ENCODE measurements around the gene ANKRD13A. TPM values are rescaled to one million over a fixed set of nuclear protein-coding genes. Genes with fewer than 3 reads are reported as not detected.

Gene ANKRD13A
- total and polyA plus RNA-seq, 2 of the 8 experiments (the other 6 are each of a cell fraction or from before 2014, with no cell fraction given) = 16.8 to 21.4 TPM

GRCh38 chr12:110048242-110049027, 49.2 kb downstream of the ANKRD13A start, which contains the start of gene C12orf76:
Gene C12orf76 (minus strand): TSS chr12:110048522. CDS start chr12:110048495, 27 bp downstream.
- H3K23me2 ChIP-seq (ENCODE audit: low read depth, low read length) = peaks cover 2% of the 10 kb centered on the region; the same call in 1 of the 2 replicates
- H3K23ac ChIP-seq (ENCODE audit: insufficient read length) = no peak within 1 kb of the TSS
- no peak within 1 kb of the TSS for H2BK120ac ChIP-seq (replicated peaks; ENCODE audit: low read depth, low read length)
- H3K4me2 ChIP-seq (ENCODE audit: insufficient read depth in 1 of 2, low read depth in 2 of 2, low read length in 2 of 2) = peak within 1 kb of the TSS; percentile 65 to 68
- H3K27me3 ChIP-seq (replicated peaks in 1 of 4; ENCODE audit: control insufficient read depth in 3 of 4, extremely low read depth in 1 of 4, insufficient read depth in 3 of 4, low read length in 3 of 4) = no peaks in the 10 kb centered on the region
- H4K8ac ChIP-seq (ENCODE audit: extremely low read depth, insufficient read depth, low read length) = no peak within 1 kb of the TSS
- 6 to 100% methylated on average over 1 to 47 of the region's 47 CpGs for WGBS, 2 experiments (ENCODE audit: extremely low coverage in 1 of 2, insufficient coverage in 1 of 2, insufficient read length in 1 of 2, insufficient replicate concordance in 2 of 2, low coverage in 1 of 2, low lambda C conversion rate in 2 of 2, missing lambda C conversion rate in 1 of 2)
- no peak within 1 kb of the TSS for H4K91ac ChIP-seq (replicated peaks; ENCODE audit: insufficient read length, low read length)
- no peak within 1 kb of the TSS for H3K4ac ChIP-seq (replicated peaks; ENCODE audit: insufficient read length, low read depth, low read length)
- no peak within 1 kb of the TSS for H3K27ac ChIP-seq (ENCODE audit: low read depth, low read length)
- H3K4me1 ChIP-seq (replicated peaks in 1 of 4; ENCODE audit: control insufficient read depth in 3 of 4, insufficient read depth in 4 of 4, low read length in 3 of 4) = no peaks in the 10 kb centered on the region; a peak in 2 of 7 replicates
- H3K79me2 ChIP-seq (ENCODE audit: control insufficient read depth in 1 of 2, insufficient read depth in 2 of 2, low read length in 2 of 2) = peaks cover 0 to 12% of the 10 kb centered on the region in 2 experiments; a peak in 2 of 4 replicates
- peak within 1 kb of the TSS; percentile 76 to 94 (median 79) for H3K4me3 ChIP-seq (ENCODE audit: extremely low read depth in 1 of 4, insufficient read depth in 2 of 4, low read depth in 3 of 4, low read length in 4 of 4)
- ChIA-PET POLR2A (ENCODE audit: partially characterized antibody) (no interaction called here), CTCF (ENCODE audit: partially characterized antibody) (interaction anchor here (0.7 to 1.0 kb wide), 2 partner anchors 38 to 117 kb away, joined by 3 read pairs; no protein-coding TSS in a partner anchor)
- no peak within 1 kb of the TSS for H2BK12ac ChIP-seq (ENCODE audit: low read depth, low read length)
- peak; percentile 86 for FAIRE-seq
- H2AFZ ChIP-seq (ENCODE audit: low read length) = peak within 1 kb of the TSS; percentile 71
- peaks cover 3% of the 10 kb centered on the region; the same call in 1 of the 2 replicates for H3K79me1 ChIP-seq (ENCODE audit: low read depth, low read length)
- DNase-seq (ENCODE audit: low read depth in 1 of 2, low spot score in 2 of 2) = peak; percentile 81 to 85
- H3K18ac ChIP-seq (ENCODE audit: extremely low read depth, low read length) = 0 out of 2 replicates have a peak within 1 kb of the TSS, but pooled peaks have one; percentile 56
- H3K9me3 ChIP-seq (ENCODE audit: insufficient read depth in 2 of 2, low read depth in 1 of 2, low read length in 1 of 2) = no peaks in the 10 kb centered on the region
- H2BK15ac ChIP-seq (ENCODE audit: low read length) = no peak within 1 kb of the TSS
- no peak within 1 kb of the TSS for H3K14ac ChIP-seq (ENCODE audit: insufficient read length)
- peak within 1 kb of the TSS; percentile 81; the same call in 1 of the 2 replicates for H2BK5ac ChIP-seq (ENCODE audit: low read depth, low read length)
- no peaks in the 10 kb centered on the region for H4K20me1 ChIP-seq (replicated peaks in 1 of 2; ENCODE audit: control insufficient read depth in 1 of 2, insufficient read depth in 2 of 2, low read length in 2 of 2)
- no peaks in the 10 kb centered on the region for H3K36me3 ChIP-seq (ENCODE audit: control insufficient read depth in 2 of 4, insufficient read depth in 4 of 4, low read length in 3 of 4)
- H4K5ac ChIP-seq (ENCODE audit: insufficient read length, low read depth, low read length) = peak within 1 kb of the TSS; percentile 23
- peak within 1 kb of the TSS; percentile 28 to 70 (median 58); a peak in 6 of 7 replicates for H3K9ac ChIP-seq (replicated peaks in 1 of 4; ENCODE audit: extremely low read depth in 1 of 4, low read depth in 3 of 4, low read length in 3 of 4)
- H2BK20ac ChIP-seq (ENCODE audit: low read length) = no peak within 1 kb of the TSS
- peak within 1 kb of the TSS; percentile 26 for H3K56ac ChIP-seq (replicated peaks; ENCODE audit: insufficient read length, low read depth, low read length)
- H2AK5ac ChIP-seq (ENCODE audit: low read depth, low read length) = no peak within 1 kb of the TSS
- TF ChIP-seq CHD2 (IDR thresholded peaks at IDR 0.05; ENCODE audit: low read length) (peak; percentile 18; the same call in 1 of the 2 replicates), KDM4A (IDR thresholded peaks at IDR 0.05; ENCODE audit: low read depth, low read length, severe bottlenecking) (peak; percentile 70), EP300 (IDR thresholded peaks at IDR 0.05; ENCODE audit: borderline replicate concordance in 1 of 2, low read depth in 2 of 2, low read length in 2 of 2) (peak in 1 of 2 experiments; percentile 54; a peak in 1 of 3 replicates), SIN3A (conservative IDR thresholded peaks at IDR 0.05 in 1 of 2, IDR thresholded peaks at IDR 0.05 in 1 of 2; ENCODE audit: low read depth in 1 of 2, low read length in 2 of 2) (peak; percentile 98 to 99), SP2 (IDR thresholded peaks at IDR 0.05; ENCODE audit: low read length) (no peak), CEBPB (IDR thresholded peaks at IDR 0.05; ENCODE audit: low read depth, low read length) (no peak), POLR2AphosphoS5 (IDR thresholded peaks at IDR 0.05; ENCODE audit: low read depth, low read length) (peak; percentile 62; the same call in 1 of the 2 replicates), SRF (IDR thresholded peaks at IDR 0.05; ENCODE audit: low read depth, low read length) (no peak; the same call in 1 of the 2 replicates), SP1 (IDR thresholded peaks at IDR 0.05; ENCODE audit: low read depth, low read length) (peak; percentile 60; the same call in 1 of the 2 replicates), TEAD4 (IDR thresholded peaks at IDR 0.05; ENCODE audit: low read depth, low read length) (no peak), MAX (IDR thresholded peaks at IDR 0.05) (peak; percentile 46; the same call in 1 of the 2 replicates)

Data from H1 (cell line).